ENCODE results near the gene FRA10AC1.

The FRA10AC1 gene

GRCh38 chr10:93745408-93746065 lies 43.1 kb upstream of the FRA10AC1 start:
- Histone ChIP-seq H3K4me3 (ENCODE audit: low read depth, low read length) (no peak overlapping the region), H3K27ac (no peak overlapping the region), H3K36me3 (replicated peaks) (no peaks in the 10 kb centered on the region), H3K27me3 (replicated peaks) (no peaks in the 10 kb centered on the region)
- peak; percentile 69 for TF ChIP-seq CTCF (IDR thresholded peaks at IDR 0.05; ENCODE audit: low read depth, low read length, missing control alignments)
- in situ Hi-C loops (cut with HindIII; ENCODE audit: low pct_ligation_motif_present, low sequenced_read_pairs), result no loop called here
- DNase-seq, result no peak

GRCh38 chr10:93742633-93743349 lies 40.4 kb upstream of the FRA10AC1 start:
- Histone ChIP-seq H3K36me3 (replicated peaks) (no peaks in the 10 kb centered on the region), H3K4me3 (ENCODE audit: low read depth, low read length) (no peak overlapping the region), H3K27me3 (replicated peaks) (no peaks in the 10 kb centered on the region), H3K27ac (no peak overlapping the region)
- DNase-seq, result no peak
- no peak for TF ChIP-seq CTCF (IDR thresholded peaks at IDR 0.05; ENCODE audit: low read depth, low read length, missing control alignments)
- in situ Hi-C loops (cut with HindIII; ENCODE audit: low pct_ligation_motif_present, low sequenced_read_pairs), result no loop called here

GRCh38 chr10:93741367-93741766 lies 39.0 kb upstream of the FRA10AC1 start:
- H3K27me3 ChIP-seq (replicated peaks), result no peaks in the 10 kb centered on the region
- TF ChIP-seq CTCF (IDR thresholded peaks at IDR 0.05; ENCODE audit: low read depth, low read length, missing control alignments), result no peak
- no peak overlapping the region for H3K27ac ChIP-seq
- H3K36me3 ChIP-seq (replicated peaks), result no peaks in the 10 kb centered on the region
- no peak for DNase-seq
- no peak overlapping the region for H3K4me3 ChIP-seq (ENCODE audit: low read depth, low read length)
- in situ Hi-C loops (cut with HindIII; ENCODE audit: low pct_ligation_motif_present, low sequenced_read_pairs), result no loop called here

- no peak for TF ChIP-seq CTCF (IDR thresholded peaks at IDR 0.05; ENCODE audit: low read depth, low read length, missing control alignments)
- no peak overlapping the region for H3K4me3 ChIP-seq (ENCODE audit: low read depth, low read length)
- DNase-seq, result no peak
- H3K36me3 ChIP-seq (replicated peaks), result no peaks in the 10 kb centered on the region
- in situ Hi-C loops (cut with HindIII; ENCODE audit: low pct_ligation_motif_present, low sequenced_read_pairs), result no loop called here
- no peak overlapping the region for H3K27ac ChIP-seq
- peaks cover 21% of the 10 kb centered on the region for H3K27me3 ChIP-seq (replicated peaks)
Measured at GRCh38 chr10:93726024-93726423, 23.6 kb upstream of the FRA10AC1 start.

- Histone ChIP-seq H3K27me3 (replicated peaks) (peaks cover 19% of the 10 kb centered on the region), H3K4me3 (ENCODE audit: low read depth, low read length) (no peak overlapping the region), H3K36me3 (replicated peaks) (no peaks in the 10 kb centered on the region), H3K27ac (no peak overlapping the region)
- DNase-seq, result no peak
- in situ Hi-C loops (cut with HindIII; ENCODE audit: low pct_ligation_motif_present, low sequenced_read_pairs), result no loop called here
- no peak for TF ChIP-seq CTCF (IDR thresholded peaks at IDR 0.05; ENCODE audit: low read depth, low read length, missing control alignments)
Measured at GRCh38 chr10:93723153-93723552, 20.8 kb upstream of the FRA10AC1 start.
